HUES48 (cell line): ENCODE data around the gene PEX10.
"Not testable (repeated sequence)": the region's sequence is repeated elsewhere in the genome, so short reads cannot be mapped to it uniquely, and the experiment has no call there.

ENCODE experiments used
- H3K27ac ChIP-seq: one replicate; pipeline ENCODE4 v1.7.0; 2013; ENCODE audit warnings: low read depth, low read length, inconsistent platforms
- H3K27me3 ChIP-seq: 2 replicates; pipeline ENCODE4 v1.6.1; 2013; ENCODE audit warnings: mild to moderate bottlenecking, low read length; ENCODE audit not compliant: control insufficient read depth, insufficient read depth
- H3K36me3 ChIP-seq: 2 replicates; pipeline ENCODE4 v1.6.1; 2013; ENCODE audit warnings: low read length; ENCODE audit not compliant: control insufficient read depth, insufficient read depth
- H3K4me1 ChIP-seq: 2 replicates; pipeline ENCODE4 v1.6.1; 2013; ENCODE audit warnings: mild to moderate bottlenecking, low read length; ENCODE audit not compliant: control insufficient read depth, insufficient read depth
- H3K4me3 ChIP-seq: 2 replicates; pipeline ENCODE4 v1.5.1; 2013; ENCODE audit warnings: mild to moderate bottlenecking, low read depth, low read length
- H3K9ac ChIP-seq: 2 replicates; pipeline ENCODE4 v1.6.1; 2013; ENCODE audit warnings: mild to moderate bottlenecking, low read depth, low read length, moderate library complexity
- H3K9me3 ChIP-seq: 2 replicates; pipeline ENCODE4 v1.6.1; 2013; ENCODE audit warnings: low read length; ENCODE audit not compliant: control insufficient read depth, insufficient read depth

The PEX10 gene

GRCh38 chr1:2442661-2443060, 30.3 kb upstream of the PEX10 start:
- no peak overlapping the region for H3K27ac ChIP-seq
- peaks cover 40% of the 10 kb centered on the region for H3K27me3 ChIP-seq
- H3K36me3 ChIP-seq: no peaks in the 10 kb centered on the region
- H3K4me3 ChIP-seq: no peak overlapping the region
- no peaks in the 10 kb centered on the region for H3K9me3 ChIP-seq
- no peak overlapping the region for H3K9ac ChIP-seq
- H3K4me1 ChIP-seq: peaks cover 11% of the 10 kb centered on the region; the same call in 1 of the 2 replicates

GRCh38 chr1:2441746-2442145, 29.4 kb upstream of the PEX10 start:
- no peaks in the 10 kb centered on the region for H3K9me3 ChIP-seq
- 0 out of 2 replicates have a peak, but pooled peaks cover 1% of the 10 kb centered on the region for H3K4me1 ChIP-seq
- no peak overlapping the region for H3K27ac ChIP-seq
- H3K36me3 ChIP-seq: no peaks in the 10 kb centered on the region
- peaks cover 40% of the 10 kb centered on the region for H3K27me3 ChIP-seq
- no peak overlapping the region for H3K9ac ChIP-seq
- no peak overlapping the region for H3K4me3 ChIP-seq

- H3K36me3 ChIP-seq, H3K4me1 ChIP-seq, H3K9ac ChIP-seq, H3K9me3 ChIP-seq, H3K4me3 ChIP-seq, H3K27ac ChIP-seq: not testable (repeated sequence)
- H3K27me3 ChIP-seq: peaks cover 38% of the 10 kb centered on the region
Observed at GRCh38 chr1:2440346-2440745, 28.0 kb upstream of the PEX10 start.

- Histone ChIP-seq H3K36me3 (no peaks in the 10 kb centered on the region), H3K27me3 (peaks cover 30% of the 10 kb centered on the region), H3K4me3 (no peak overlapping the region), H3K9me3 (no peaks in the 10 kb centered on the region), H3K4me1 (no peaks in the 10 kb centered on the region), H3K9ac (no peak overlapping the region), H3K27ac (no peak overlapping the region)
Observed at GRCh38 chr1:2439369-2439768, 27.0 kb upstream of the PEX10 start.

- Histone ChIP-seq H3K9me3 (no peaks in the 10 kb centered on the region), H3K27ac (no peak overlapping the region), H3K9ac (no peak overlapping the region), H3K4me3 (no peak overlapping the region), H3K4me1 (no peaks in the 10 kb centered on the region), H3K27me3 (peaks cover 24% of the 10 kb centered on the region), H3K36me3 (no peaks in the 10 kb centered on the region)
Observed at GRCh38 chr1:2438641-2439040, 26.3 kb upstream of the PEX10 start.

- Histone ChIP-seq H3K9ac (no peak overlapping the region), H3K36me3 (no peaks in the 10 kb centered on the region), H3K4me3 (no peak overlapping the region), H3K27ac (no peak overlapping the region), H3K27me3 (peaks cover 18% of the 10 kb centered on the region), H3K4me1 (no peaks in the 10 kb centered on the region), H3K9me3 (no peaks in the 10 kb centered on the region)
Observed at GRCh38 chr1:2438038-2438437, 25.7 kb upstream of the PEX10 start.

- Histone ChIP-seq H3K4me3 (no peak overlapping the region), H3K36me3 (no peaks in the 10 kb centered on the region), H3K9ac (no peak overlapping the region), H3K27me3 (peaks cover 14% of the 10 kb centered on the region), H3K27ac (no peak overlapping the region), H3K4me1 (no peaks in the 10 kb centered on the region), H3K9me3 (no peaks in the 10 kb centered on the region)
Observed at GRCh38 chr1:2437617-2438016, 25.3 kb upstream of the PEX10 start.

GRCh38 chr1:2436876-2437275, 24.5 kb upstream of the PEX10 start:
- H3K4me1 ChIP-seq: no peaks in the 10 kb centered on the region
- H3K9ac ChIP-seq: no peak overlapping the region
- 0 out of 2 replicates have a peak, but pooled peaks cover 7% of the 10 kb centered on the region for H3K27me3 ChIP-seq
- H3K27ac ChIP-seq: no peak overlapping the region
- no peaks in the 10 kb centered on the region for H3K36me3 ChIP-seq
- no peaks in the 10 kb centered on the region for H3K9me3 ChIP-seq
- no peak overlapping the region for H3K4me3 ChIP-seq

GRCh38 chr1:2435746-2436355, 23.5 kb upstream of the PEX10 start:
- Histone ChIP-seq H3K9me3 (no peaks in the 10 kb centered on the region), H3K4me1 (no peaks in the 10 kb centered on the region), H3K36me3 (no peaks in the 10 kb centered on the region), H3K9ac (no peak overlapping the region), H3K4me3 (no peak overlapping the region), H3K27ac (no peak overlapping the region), H3K27me3 (no peaks in the 10 kb centered on the region)

- Histone ChIP-seq H3K4me3 (no peak overlapping the region), H3K27me3 (no peaks in the 10 kb centered on the region), H3K9ac (no peak overlapping the region), H3K9me3 (no peaks in the 10 kb centered on the region), H3K4me1 (no peaks in the 10 kb centered on the region), H3K27ac (no peak overlapping the region), H3K36me3 (no peaks in the 10 kb centered on the region)
Observed at GRCh38 chr1:2435091-2435490, 22.7 kb upstream of the PEX10 start.

GRCh38 chr1:2433936-2434655, 21.7 kb upstream of the PEX10 start:
- Histone ChIP-seq H3K27ac (no peak overlapping the region), H3K4me1 (no peaks in the 10 kb centered on the region), H3K27me3 (no peaks in the 10 kb centered on the region), H3K9ac (no peak overlapping the region), H3K9me3 (0 out of 2 replicates have a peak, but pooled peaks cover 3% of the 10 kb centered on the region), H3K36me3 (no peaks in the 10 kb centered on the region), H3K4me3 (no peak overlapping the region)
